ENCODE results near the gene AMOT. TPM values are rescaled to one million over a fixed set of nuclear protein-coding genes. Genes with fewer than 3 reads are reported as not detected.

The AMOT gene
- total and polyA plus RNA-seq, 10 of the 15 experiments (the other 5 are each of a cell fraction or from before 2014, with no cell fraction given): 0.92 to 14.5 (median 2.9) TPM

DNA sequence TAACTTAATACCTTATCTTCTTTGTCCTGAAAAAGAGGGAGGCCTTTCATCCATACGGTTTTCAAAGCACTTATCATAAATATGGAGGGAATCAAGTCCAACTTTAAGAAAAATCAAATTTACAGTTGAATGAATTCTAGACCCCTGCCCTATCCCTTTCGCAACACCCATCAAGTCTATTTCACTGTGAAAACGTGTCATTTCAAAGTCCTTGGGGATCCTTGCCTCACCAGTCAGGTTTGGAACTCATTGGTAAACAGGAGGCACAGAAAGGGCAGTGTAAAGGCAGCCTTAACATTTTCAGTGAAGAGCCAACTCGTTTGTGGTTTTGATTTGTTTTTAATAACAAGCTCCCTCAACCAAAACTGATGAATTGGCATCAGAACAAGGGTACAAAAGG, 66.5 kb downstream of the AMOT start:
- Histone ChIP-seq H3K9ac (ENCODE audit: control insufficient read depth, insufficient read depth, low read length) (no peak overlapping the region), H3K27ac (ENCODE audit: control insufficient read depth, insufficient read depth) (no peak overlapping the region), H3K4me2 (ENCODE audit: control insufficient read depth, insufficient read depth) (no peak overlapping the region), H3K4me1 (ENCODE audit: control insufficient read depth, insufficient read depth, low read length) (no peaks in the 10 kb centered on the region), H3K27me3 (replicated peaks in 1 of 2; ENCODE audit: control insufficient read depth in 2 of 2, insufficient read depth in 2 of 2, low read length in 1 of 2) (no peaks in the 10 kb centered on the region), H4K20me1 (ENCODE audit: control insufficient read depth, insufficient read depth) (no peaks in the 10 kb centered on the region), H2AFZ (ENCODE audit: control insufficient read depth, low read depth, low read length) (no peak overlapping the region), H3K79me2 (ENCODE audit: control insufficient read depth, insufficient read depth, low read length) (no peaks in the 10 kb centered on the region), H3K36me3 (ENCODE audit: control insufficient read depth in 2 of 2, insufficient read depth in 2 of 2, low read length in 1 of 2) (peaks cover 1 to 4% of the 10 kb centered on the region in 2 experiments; a peak in 1 of 4 replicates), H3K4me3 (no peak overlapping the region), H3K9me3 (replicated peaks; ENCODE audit: control insufficient read depth, insufficient read depth, low read length) (no peaks in the 10 kb centered on the region)
- 38% methylated on average over 4 of the region's 4 CpGs for WGBS (ENCODE audit: insufficient coverage, insufficient replicate concordance, low lambda C conversion rate, missing lambda C conversion rate)
- intact Hi-C loops (cut with micrococcal nuclease; ENCODE audit: unreplicated experiment): loop anchor here (10.0 kb wide), 1 partner anchor 231 kb away; no protein-coding TSS in a partner anchor
- ATAC-seq: no peak
- no peak for DNase-seq (ENCODE audit: low read depth, low spot score)
- ChIA-PET RAD21 (ENCODE audit: unreplicated experiment) (no interaction called here), CTCF (no interaction called here), POLR2A (no interaction called here), SMC1A (ENCODE audit: uncharacterized antibody, unreplicated experiment) (no interaction called here)
- in situ Hi-C loops (cut with MboI): no loop called here
- FAIRE-seq: no peak
- no peak for TF ChIP-seq SMAD1 (IDR thresholded peaks at IDR 0.05; ENCODE audit: low read depth, partially characterized antibody)
- no peak for TF ChIP-seq NFIC (IDR thresholded peaks at IDR 0.05; ENCODE audit: low read depth, low read length)
- no peak for TF ChIP-seq FOXM1 (IDR thresholded peaks at IDR 0.05; ENCODE audit: low read depth, low read length)
- TF ChIP-seq POU2F2 (IDR thresholded peaks at IDR 0.05; ENCODE audit: borderline replicate concordance, low read depth, low read length): no peak
- no peak for TF ChIP-seq MEF2B (IDR thresholded peaks at IDR 0.05; ENCODE audit: partially characterized antibody, poor library complexity, severe bottlenecking)
- no peak for TF ChIP-seq SP1 (IDR thresholded peaks at IDR 0.05; ENCODE audit: low read depth, low read length)
- TF ChIP-seq TARDBP (IDR thresholded peaks at IDR 0.05; ENCODE audit: borderline replicate concordance): no peak
- TF ChIP-seq TAF1 (IDR thresholded peaks at IDR 0.05; ENCODE audit: borderline replicate concordance, low read depth, low read length): no peak
- no peak for TF ChIP-seq KLF5 (IDR thresholded peaks at IDR 0.05; ENCODE audit: partially characterized antibody)
- no peak for TF ChIP-seq IRF4 (IDR thresholded peaks at IDR 0.05; ENCODE audit: low read depth, low read length)
- TF ChIP-seq ZSCAN29 (IDR thresholded peaks at IDR 0.05): no peak
- no peak for TF ChIP-seq RAD21 (IDR thresholded peaks at IDR 0.05; ENCODE audit: insufficient read depth, low read depth, low read length)
- no peak for TF ChIP-seq IKZF1 (conservative IDR thresholded peaks at IDR 0.05)
- TF ChIP-seq, protein P1, sequence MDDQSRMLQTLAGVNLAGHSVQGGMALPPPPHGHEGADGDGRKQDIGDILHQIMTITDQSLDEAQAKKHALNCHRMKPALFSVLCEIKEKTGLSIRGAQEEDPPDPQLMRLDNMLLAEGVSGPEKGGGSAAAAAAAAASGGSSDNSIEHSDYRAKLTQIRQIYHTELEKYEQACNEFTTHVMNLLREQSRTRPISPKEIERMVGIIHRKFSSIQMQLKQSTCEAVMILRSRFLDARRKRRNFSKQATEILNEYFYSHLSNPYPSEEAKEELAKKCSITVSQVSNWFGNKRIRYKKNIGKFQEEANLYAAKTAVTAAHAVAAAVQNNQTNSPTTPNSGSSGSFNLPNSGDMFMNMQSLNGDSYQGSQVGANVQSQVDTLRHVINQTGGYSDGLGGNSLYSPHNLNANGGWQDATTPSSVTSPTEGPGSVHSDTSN (IDR thresholded peaks at IDR 0.05; ENCODE audit: insufficient replicate concordance, low read depth, low read length): no peak
- BruUV-seq (replicated peaks): no TSS peak
